Endothelial cell (in vitro differentiated cells): ENCODE measurements around the gene FAM131A. TPM values are rescaled to one million over a fixed set of nuclear protein-coding genes. Genes with fewer than 3 reads are reported as not detected.

Source experiments
- DNase-seq: peaks from one replicate; pipeline ENCODE4 v3.0.0; 2021; ENCODE audit warnings: low spot score
- H3K27ac Mint-ChIP-seq: one replicate; pipeline ENCODE4 v1.8.0; 2021; ENCODE audit warnings: mixed read lengths, inconsistent platforms; ENCODE audit not compliant: unreplicated experiment
- H3K27me3 Mint-ChIP-seq: one replicate; pipeline ENCODE4 v1.8.0; 2021; ENCODE audit warnings: mild to moderate bottlenecking, moderate library complexity, mixed read lengths, inconsistent platforms; ENCODE audit not compliant: unreplicated experiment
- H3K36me3 Mint-ChIP-seq: one replicate; pipeline ENCODE4 v1.8.0; 2021; ENCODE audit warnings: mild to moderate bottlenecking, low read depth, mixed read lengths, inconsistent platforms; ENCODE audit not compliant: unreplicated experiment
- H3K4me1 Mint-ChIP-seq: one replicate; pipeline ENCODE4 v1.8.0; 2021; ENCODE audit warnings: mild to moderate bottlenecking, mixed read lengths, inconsistent platforms; ENCODE audit not compliant: unreplicated experiment
- H3K4me3 Mint-ChIP-seq: one replicate; pipeline ENCODE4 v1.8.0; 2021; ENCODE audit warnings: mild to moderate bottlenecking, mixed read lengths, inconsistent platforms; ENCODE audit not compliant: unreplicated experiment
- H3K9me3 Mint-ChIP-seq: one replicate; pipeline ENCODE4 v1.8.0; 2021; ENCODE audit warnings: mixed read lengths, inconsistent platforms; ENCODE audit not compliant: unreplicated experiment
- total RNA-seq: library from RNA; stranded (reverse); fragmentation: NEBNext Ultra II Directional; extraction: Animal tissue kit (Norgen Biotek cat#: 25700); gene quantifications from one replicate; pipeline ENCODE4 v1.2.1, GENCODE V29; 2021; ENCODE audit not compliant: unreplicated experiment
- TF ChIP-seq, protein P1 (sequence below): fragments of 200-600 bp; sonication (generic); IDR thresholded peaks from one replicate; pipeline ENCODE4 v1.5.0; 2021; ENCODE audit warnings: antibody characterized with exemption; ENCODE audit not compliant: unreplicated experiment

The FAM131A gene
- total RNA-seq, 1 donor from 2014 or later = 15.8 TPM

DNA sequence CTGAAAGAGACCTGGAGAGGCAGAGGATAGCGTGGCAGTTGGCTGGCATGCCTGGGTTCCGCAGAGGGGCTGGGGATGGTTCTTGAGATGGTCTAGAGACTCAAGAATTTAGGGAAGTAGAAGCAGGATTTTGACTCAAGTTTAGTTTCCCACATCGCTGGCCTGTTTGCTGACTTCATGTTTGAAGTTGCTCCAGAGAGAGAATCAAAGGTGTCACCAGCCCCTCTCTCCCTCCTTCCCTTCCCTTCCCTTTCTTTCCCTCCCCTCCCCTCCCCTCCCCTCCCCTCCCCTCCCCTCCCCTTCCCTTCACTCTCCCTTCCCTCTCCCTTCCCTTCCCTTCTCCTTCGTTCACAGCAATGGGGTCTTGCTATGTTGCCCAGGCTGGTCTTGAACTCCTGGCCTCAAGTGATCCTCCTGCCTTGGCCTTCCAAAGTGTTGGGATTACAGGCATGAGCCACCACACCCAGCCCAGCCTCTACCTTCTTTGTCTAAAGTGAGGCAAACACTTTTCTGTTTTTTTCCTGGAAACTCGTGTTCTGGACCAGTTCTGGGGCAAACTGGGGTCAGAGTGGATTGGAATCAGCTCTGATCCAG, 52.6 kb downstream of the FAM131A start:
- Mint-ChIP-seq H3K9me3 (no peaks in the 10 kb centered on the region), H3K4me1 (no peaks in the 10 kb centered on the region), H3K4me3 (no peak overlapping the region), H3K36me3 (no peaks in the 10 kb centered on the region), H3K27me3 (peaks cover 19% of the 10 kb centered on the region), H3K27ac (no peak overlapping the region)
- TF ChIP-seq, protein P1, sequence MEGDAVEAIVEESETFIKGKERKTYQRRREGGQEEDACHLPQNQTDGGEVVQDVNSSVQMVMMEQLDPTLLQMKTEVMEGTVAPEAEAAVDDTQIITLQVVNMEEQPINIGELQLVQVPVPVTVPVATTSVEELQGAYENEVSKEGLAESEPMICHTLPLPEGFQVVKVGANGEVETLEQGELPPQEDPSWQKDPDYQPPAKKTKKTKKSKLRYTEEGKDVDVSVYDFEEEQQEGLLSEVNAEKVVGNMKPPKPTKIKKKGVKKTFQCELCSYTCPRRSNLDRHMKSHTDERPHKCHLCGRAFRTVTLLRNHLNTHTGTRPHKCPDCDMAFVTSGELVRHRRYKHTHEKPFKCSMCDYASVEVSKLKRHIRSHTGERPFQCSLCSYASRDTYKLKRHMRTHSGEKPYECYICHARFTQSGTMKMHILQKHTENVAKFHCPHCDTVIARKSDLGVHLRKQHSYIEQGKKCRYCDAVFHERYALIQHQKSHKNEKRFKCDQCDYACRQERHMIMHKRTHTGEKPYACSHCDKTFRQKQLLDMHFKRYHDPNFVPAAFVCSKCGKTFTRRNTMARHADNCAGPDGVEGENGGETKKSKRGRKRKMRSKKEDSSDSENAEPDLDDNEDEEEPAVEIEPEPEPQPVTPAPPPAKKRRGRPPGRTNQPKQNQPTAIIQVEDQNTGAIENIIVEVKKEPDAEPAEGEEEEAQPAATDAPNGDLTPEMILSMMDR = no peak
- DNase-seq = no peak

DNA sequence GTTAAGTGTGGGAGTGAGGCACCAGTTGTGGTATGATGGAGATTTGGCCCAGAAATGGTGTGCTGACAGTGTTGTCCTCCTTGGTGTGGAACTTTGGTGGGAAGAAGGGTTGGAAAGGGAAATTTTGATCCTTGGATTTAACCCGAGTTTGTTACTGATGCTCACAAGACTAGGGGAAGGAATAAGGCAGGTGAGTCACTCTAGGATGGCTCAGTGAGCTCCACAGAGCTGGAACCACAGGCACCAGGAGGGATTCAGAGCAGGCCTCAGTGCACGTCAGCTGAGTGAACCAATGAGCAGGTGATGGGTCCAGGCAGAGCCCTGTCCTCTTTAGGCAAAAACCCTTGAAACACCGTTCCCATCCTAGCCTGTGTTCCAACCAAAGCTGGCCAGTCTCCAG, 53.9 kb downstream of the FAM131A start:
- Mint-ChIP-seq H3K9me3 (no peaks in the 10 kb centered on the region), H3K4me3 (no peak overlapping the region), H3K27me3 (peaks cover 15% of the 10 kb centered on the region), H3K36me3 (no peaks in the 10 kb centered on the region), H3K4me1 (no peaks in the 10 kb centered on the region), H3K27ac (no peak overlapping the region)
- TF ChIP-seq, protein P1 = no peak
- no peak for DNase-seq

DNA sequence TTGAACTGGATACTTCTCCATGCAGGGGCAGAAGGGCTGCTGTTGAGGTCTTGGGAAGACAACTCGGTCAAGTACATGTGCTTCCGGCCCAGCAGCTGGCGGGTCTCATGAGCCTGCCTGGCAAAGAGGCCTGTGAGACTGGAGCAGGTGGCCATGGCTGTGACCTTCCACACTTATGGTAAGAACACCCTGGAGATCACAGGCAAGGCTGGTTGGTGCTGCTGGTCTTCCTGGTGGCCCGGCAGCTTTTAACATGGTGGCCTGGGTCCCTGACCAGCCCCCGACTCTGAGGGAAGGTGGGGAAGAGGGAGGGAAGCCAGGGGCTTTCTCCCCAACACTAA, 57.9 kb downstream of the FAM131A start:
- no peaks in the 10 kb centered on the region for H3K9me3 Mint-ChIP-seq
- H3K27ac Mint-ChIP-seq = no peak overlapping the region
- H3K4me1 Mint-ChIP-seq = no peaks in the 10 kb centered on the region
- H3K4me3 Mint-ChIP-seq = no peak overlapping the region
- no peak for DNase-seq
- H3K36me3 Mint-ChIP-seq = no peaks in the 10 kb centered on the region
- H3K27me3 Mint-ChIP-seq = peaks cover 5% of the 10 kb centered on the region
- TF ChIP-seq, protein P1 = no peak

Other genes starting within 250 kb of the FAM131A start
- not detected for gene HTR3E, start 240.5 kb upstream of the FAM131A start, total RNA-seq
- 37.0 TPM for gene EIF2B5, start 202.2 kb upstream of the FAM131A start, total RNA-seq
- 103 TPM for gene DVL3, start 182.2 kb upstream of the FAM131A start, total RNA-seq
- gene AP2M1, start 162.7 kb upstream of the FAM131A start, total RNA-seq = 401 TPM
- gene ABCF3, start 151.4 kb upstream of the FAM131A start, total RNA-seq = 68.1 TPM
- 1.1 TPM for gene VWA5B2, start 108.0 kb upstream of the FAM131A start, total RNA-seq
- 38.6 TPM for gene ALG3, start 88.6 kb upstream of the FAM131A start, total RNA-seq
- gene EEF1AKMT4, start 87.9 kb upstream of the FAM131A start, total RNA-seq = 5.7 TPM
- not detected for gene CAMK2N2, start 76.0 kb upstream of the FAM131A start, total RNA-seq
- gene ECE2, start 61.6 kb upstream of the FAM131A start, total RNA-seq = not detected
- 292 TPM for gene PSMD2, start 38.4 kb upstream of the FAM131A start, total RNA-seq
- gene EIF4G1, start 23.0 kb upstream of the FAM131A start, total RNA-seq = 390 TPM
- gene CLCN2, start 24.0 kb downstream of the FAM131A start, total RNA-seq = 6.3 TPM
- gene POLR2H, start 24.1 kb downstream of the FAM131A start, total RNA-seq = 56.1 TPM
- gene THPO, start 40.6 kb downstream of the FAM131A start, total RNA-seq = 0.28 TPM
- gene CHRD, start 42.5 kb downstream of the FAM131A start, total RNA-seq = 2.4 TPM
- 4.3 TPM for gene EPHB3, start 224.2 kb downstream of the FAM131A start, total RNA-seq